Activated naive CD4-positive, alpha-beta T cell treated with anti-CD3 and anti-CD28 coated beads, Interleukin-2, amount 10 ng/mL, durations not matched to agents 7 days and 5 days (primary cell): ENCODE measurements around the gene CACNA2D2.
A peak's percentile ranks its signal among the peaks of the same experiment; 100 is the strongest.

ENCODE experiments used
- CTCF ChIA-PET: fragments of 350-600 bp; sonication (Branson Sonifier 250); formaldehyde crosslinking; loops from one replicate; lab custom pipeline; 2021; ENCODE audit warnings: antibody characterized with exemption; lab: Charles Lee
- DNase-seq: peaks from one replicate; pipeline ENCODE4 v3.0.0-alpha.2; 2020
- H3K27ac Mint-ChIP-seq: one replicate; pipeline ENCODE4 v1.8.0; 2021; ENCODE audit warnings: mild to moderate bottlenecking, moderate library complexity, mixed read lengths
- H3K27me3 Mint-ChIP-seq: one replicate; pipeline ENCODE4 v1.8.0; 2021; ENCODE audit warnings: mild to moderate bottlenecking, mixed read lengths
- H3K36me3 Mint-ChIP-seq: one replicate; pipeline ENCODE4 v1.8.0; 2021; ENCODE audit warnings: mixed read lengths
- H3K4me1 Mint-ChIP-seq: one replicate; pipeline ENCODE4 v1.8.0; 2021; ENCODE audit warnings: mixed read lengths
- H3K4me3 Mint-ChIP-seq: one replicate; pipeline ENCODE4 v1.8.0; 2021; ENCODE audit warnings: mild to moderate bottlenecking, moderate library complexity, mixed read lengths
- H3K9me3 Mint-ChIP-seq: one replicate; pipeline ENCODE4 v1.8.0; 2021; ENCODE audit warnings: mixed read lengths

Gene CACNA2D2

DNA sequence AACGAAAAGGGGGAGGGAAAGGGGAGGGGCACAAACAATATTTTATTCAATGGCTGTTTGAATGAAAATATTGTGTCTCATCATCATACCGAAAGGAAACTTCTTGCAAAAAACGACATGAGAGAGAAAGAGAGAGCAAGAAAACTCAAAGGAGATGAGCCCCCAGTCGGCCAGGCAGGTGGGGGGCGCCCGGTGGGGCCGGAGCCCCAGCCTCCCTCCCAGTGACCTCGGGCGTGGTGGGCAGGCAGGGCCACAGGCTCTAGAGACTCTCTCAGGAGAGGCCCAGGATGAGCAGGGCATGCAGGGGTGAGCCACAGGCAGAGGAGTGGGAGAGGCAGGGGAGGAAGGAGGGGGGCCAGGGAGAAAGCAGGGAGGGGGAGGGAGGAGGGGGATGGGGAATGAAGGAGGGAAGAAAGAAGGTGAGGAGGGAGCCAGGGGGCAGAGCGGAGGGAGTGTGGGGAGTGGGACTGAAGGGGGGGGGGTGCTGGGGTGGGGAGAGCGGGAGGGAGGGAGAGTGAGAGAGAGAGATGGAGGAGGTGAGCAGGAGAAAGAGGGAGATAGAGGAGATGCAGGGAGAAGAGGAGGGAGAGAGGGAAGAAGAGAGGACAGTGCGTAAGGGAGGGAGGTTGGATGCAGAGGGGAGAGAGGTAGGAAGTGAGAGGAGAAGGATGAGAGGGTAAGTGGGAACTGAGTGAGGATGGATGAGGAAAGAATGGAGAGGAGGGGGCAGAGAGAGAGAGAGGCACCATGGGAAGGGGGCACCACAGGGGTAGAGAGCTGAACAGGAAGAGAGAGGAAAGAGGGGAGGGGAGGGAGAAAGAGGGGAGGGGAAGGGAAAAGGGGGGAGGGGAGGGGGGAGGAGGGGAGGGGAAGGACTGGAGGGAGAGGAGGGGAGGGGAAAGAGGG is 130.0 kb downstream of the CACNA2D2 start:
- no peaks in the 10 kb centered on the region for H3K36me3 Mint-ChIP-seq
- H3K27me3 Mint-ChIP-seq = peaks cover 30% of the 10 kb centered on the region
- no peak overlapping the region for H3K27ac Mint-ChIP-seq
- no peaks in the 10 kb centered on the region for H3K9me3 Mint-ChIP-seq
- H3K4me1 Mint-ChIP-seq = peaks cover 2% of the 10 kb centered on the region
- no peak overlapping the region for H3K4me3 Mint-ChIP-seq
- CTCF ChIA-PET = no interaction called here
- no peak for DNase-seq

DNA sequence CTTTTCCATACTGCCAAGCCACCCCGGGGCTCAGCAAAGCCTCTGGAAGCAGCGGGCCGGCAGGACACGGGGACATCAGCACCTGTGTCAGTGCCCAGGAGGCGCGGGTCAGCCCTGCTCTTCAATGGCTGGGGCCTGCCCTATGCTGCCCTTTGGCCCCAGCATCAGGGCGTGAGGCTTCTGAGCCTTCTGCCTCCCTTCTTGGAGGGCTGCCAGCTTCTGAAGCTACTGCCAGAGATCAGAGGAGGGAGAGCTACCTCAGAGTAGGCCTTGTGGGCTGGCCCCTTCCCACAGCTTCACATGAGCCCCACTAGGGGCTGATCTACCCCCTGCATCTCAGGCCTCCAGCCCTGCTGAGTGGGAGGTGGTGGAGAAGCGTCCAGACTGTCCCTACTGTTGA is 131.1 kb downstream of the CACNA2D2 start:
- Mint-ChIP-seq H3K27ac (no peak overlapping the region), H3K4me3 (no peak overlapping the region), H3K27me3 (peaks cover 32% of the 10 kb centered on the region), H3K36me3 (no peaks in the 10 kb centered on the region), H3K9me3 (no peaks in the 10 kb centered on the region), H3K4me1 (peaks cover 2% of the 10 kb centered on the region)
- DNase-seq = no peak
- CTCF ChIA-PET = no interaction called here

DNA sequence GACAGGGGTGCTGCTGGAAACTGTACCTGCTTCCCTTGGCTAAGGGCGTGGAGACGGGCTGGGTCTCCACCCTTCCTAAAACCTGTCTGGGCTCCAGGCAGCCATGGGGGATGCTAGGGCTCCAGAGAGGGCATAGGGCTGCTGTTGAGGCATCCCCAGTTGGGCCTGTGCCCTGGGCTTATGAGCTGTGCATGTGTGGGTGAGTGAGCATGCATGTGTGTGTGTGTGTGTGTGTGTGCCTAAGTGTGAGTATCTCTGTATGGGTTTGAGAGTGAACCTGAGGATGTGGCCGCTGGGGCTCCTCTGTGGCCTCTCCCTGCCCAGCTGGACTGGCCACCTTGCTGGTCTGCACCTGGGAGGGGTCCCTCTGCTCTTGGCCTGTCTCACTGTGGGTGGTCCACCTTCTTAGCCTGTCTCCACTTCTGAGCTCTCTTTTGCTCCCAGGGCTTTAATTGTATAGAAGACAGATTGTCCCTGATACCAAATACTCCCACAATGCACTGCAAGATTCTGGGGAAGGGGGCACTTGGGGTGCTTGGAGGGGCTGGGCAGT is 132.2 kb downstream of the CACNA2D2 start:
- CTCF ChIA-PET = interaction anchor here (1.1 kb wide), 1 partner anchor 179 kb away, joined by 4 read pairs; no protein-coding TSS in a partner anchor
- Mint-ChIP-seq H3K4me3 (no peak overlapping the region), H3K9me3 (no peaks in the 10 kb centered on the region), H3K27ac (no peak overlapping the region), H3K4me1 (peaks cover 5% of the 10 kb centered on the region), H3K36me3 (no peaks in the 10 kb centered on the region), H3K27me3 (peaks cover 42% of the 10 kb centered on the region)
- DNase-seq = no peak

DNA sequence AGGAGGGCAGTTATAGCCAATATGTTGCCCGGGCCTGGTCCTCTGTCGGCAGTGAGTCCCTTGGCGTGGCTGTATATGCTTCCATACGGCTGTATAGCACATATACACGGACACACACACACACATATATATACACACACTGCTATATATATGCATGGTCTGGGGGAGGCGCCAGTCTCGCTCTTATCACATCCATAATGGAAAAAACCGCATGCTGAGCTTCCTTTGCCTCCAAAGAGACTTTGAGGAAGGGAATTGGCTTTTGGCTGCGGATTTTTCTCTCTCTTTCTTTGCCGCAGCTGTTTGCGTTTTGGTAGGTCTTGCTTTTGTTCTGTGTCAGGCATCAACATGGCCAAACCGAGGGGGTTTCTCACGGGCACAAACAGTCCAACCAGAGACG is 132.8 kb downstream of the CACNA2D2 start:
- DNase-seq = no peak
- Mint-ChIP-seq H3K36me3 (no peaks in the 10 kb centered on the region), H3K9me3 (no peaks in the 10 kb centered on the region), H3K27me3 (peaks cover 39% of the 10 kb centered on the region), H3K27ac (no peak overlapping the region), H3K4me3 (no peak overlapping the region), H3K4me1 (peaks cover 11% of the 10 kb centered on the region)
- CTCF ChIA-PET = interaction anchor here (1.1 kb wide), 1 partner anchor 179 kb away, joined by 4 read pairs; no protein-coding TSS in a partner anchor

DNA sequence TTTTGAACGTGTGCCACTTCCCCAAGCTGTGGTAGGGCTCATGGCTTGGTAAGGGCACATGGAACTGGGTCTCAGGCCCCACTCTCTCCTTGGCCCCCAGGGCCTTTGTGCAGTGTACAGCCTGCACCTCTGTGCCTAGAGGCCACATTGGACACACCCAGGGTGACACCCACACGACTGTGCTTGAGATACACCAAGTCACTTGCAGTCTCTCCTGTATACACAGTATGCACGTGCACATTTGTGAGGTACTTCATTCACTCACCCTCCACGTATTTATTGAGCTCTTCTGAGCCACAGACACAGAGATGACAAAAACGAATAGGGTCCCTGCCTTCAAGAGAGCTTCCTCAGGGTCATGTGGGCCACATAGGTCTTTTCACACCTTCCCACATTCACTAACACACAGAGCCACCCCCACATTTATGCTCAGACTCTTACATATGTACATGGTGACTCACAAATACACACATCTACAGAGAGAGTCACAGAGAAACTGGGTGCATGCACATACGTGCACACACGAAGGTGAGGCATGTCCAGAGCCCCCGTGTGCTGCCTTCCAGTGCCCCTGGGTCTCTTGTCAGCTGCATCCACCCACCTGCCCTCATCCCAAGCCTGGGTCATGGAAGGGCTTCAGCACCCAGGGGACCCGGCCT is 134.3 kb downstream of the CACNA2D2 start:
- CTCF ChIA-PET = interaction anchor here (0.8 kb wide), 1 partner anchor 1019 kb away, joined by 3 read pairs; no protein-coding TSS in a partner anchor
- no peak for DNase-seq
- H3K27me3 Mint-ChIP-seq = peaks cover 39% of the 10 kb centered on the region
- no peak overlapping the region for H3K4me3 Mint-ChIP-seq
- H3K9me3 Mint-ChIP-seq = no peaks in the 10 kb centered on the region
- H3K36me3 Mint-ChIP-seq = no peaks in the 10 kb centered on the region
- no peak overlapping the region for H3K27ac Mint-ChIP-seq
- H3K4me1 Mint-ChIP-seq = peaks cover 16% of the 10 kb centered on the region

DNA sequence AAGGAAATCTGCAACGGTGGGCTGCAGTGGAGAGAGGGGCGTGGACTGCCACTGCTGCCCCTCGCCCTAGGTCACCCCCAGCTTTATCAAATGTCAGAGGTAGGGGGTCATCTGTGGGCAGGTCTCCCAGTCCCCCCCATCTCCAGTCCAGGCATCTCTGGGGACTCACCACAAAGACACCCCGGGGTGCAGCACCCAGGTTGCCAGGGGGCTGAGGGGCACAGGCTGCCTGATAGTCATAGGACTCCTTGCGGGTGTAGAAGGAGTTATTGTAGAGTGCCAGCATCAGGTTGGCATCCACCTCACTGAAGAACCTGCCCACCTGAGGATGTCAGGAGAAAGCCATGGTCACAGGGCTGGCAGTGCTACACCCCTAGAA is 137.6 kb downstream of the CACNA2D2 start:
- H3K36me3 Mint-ChIP-seq = no peaks in the 10 kb centered on the region
- H3K9me3 Mint-ChIP-seq = no peaks in the 10 kb centered on the region
- peak overlapping the region; percentile 78 for H3K4me3 Mint-ChIP-seq
- CTCF ChIA-PET = interaction anchor here (0.9 kb wide), 1 partner anchor 177 kb away, joined by 3 read pairs; no protein-coding TSS in a partner anchor
- DNase-seq = no peak
- peak overlapping the region; percentile 78 for H3K27ac Mint-ChIP-seq
- H3K27me3 Mint-ChIP-seq = peaks cover 26% of the 10 kb centered on the region
- H3K4me1 Mint-ChIP-seq = peaks cover 18% of the 10 kb centered on the region

DNA sequence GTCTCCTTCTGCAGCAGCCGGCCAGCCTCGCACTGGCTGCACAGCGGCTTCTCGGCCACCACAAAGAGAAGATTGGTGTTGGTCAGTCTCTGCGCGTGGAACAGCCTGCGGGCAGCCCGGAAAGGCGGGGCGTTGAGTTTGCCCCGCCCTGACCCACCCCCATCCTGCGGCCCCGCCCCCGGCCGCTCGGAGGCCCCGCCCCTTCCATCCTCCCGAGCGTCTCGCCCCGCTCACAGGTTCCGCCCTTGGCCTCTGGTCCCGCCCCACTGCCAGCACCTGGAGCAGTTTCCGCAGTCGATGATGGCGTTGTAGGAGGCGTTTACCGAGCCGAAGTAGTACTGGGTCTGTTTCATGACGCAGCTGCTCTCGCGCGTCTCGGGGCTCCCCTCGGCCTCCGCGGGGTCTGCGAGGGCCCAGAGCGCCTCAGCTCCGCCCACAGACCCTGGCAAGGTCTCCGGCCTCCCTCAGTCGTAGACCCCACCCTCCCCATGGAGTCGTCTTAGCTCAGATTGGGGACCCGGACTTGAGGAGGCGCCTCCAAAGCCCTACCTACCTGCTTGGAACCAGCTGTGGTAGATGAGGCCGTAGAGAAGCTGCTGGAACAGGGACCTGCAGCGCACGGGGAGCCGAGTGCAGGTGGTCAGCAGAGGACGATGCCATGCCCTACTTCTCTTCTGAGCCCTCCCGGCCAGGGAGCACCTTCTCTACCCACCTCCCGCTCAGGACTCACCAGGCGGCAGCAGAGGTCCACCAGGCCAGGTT is 138.2 kb downstream of the CACNA2D2 start:
- CTCF ChIA-PET = interaction anchor here (0.6 to 0.9 kb wide), 3 partner anchors 167 to 178 kb away, joined by 3 to 4 read pairs (median 3); no protein-coding TSS in a partner anchor
- DNase-seq = peak; percentile 98
- no peaks in the 10 kb centered on the region for H3K9me3 Mint-ChIP-seq
- no peaks in the 10 kb centered on the region for H3K36me3 Mint-ChIP-seq
- H3K27me3 Mint-ChIP-seq = peaks cover 26% of the 10 kb centered on the region
- H3K27ac Mint-ChIP-seq = peak overlapping the region; percentile 78
- H3K4me1 Mint-ChIP-seq = peaks cover 18% of the 10 kb centered on the region
- peak overlapping the region; percentile 78 for H3K4me3 Mint-ChIP-seq

DNA sequence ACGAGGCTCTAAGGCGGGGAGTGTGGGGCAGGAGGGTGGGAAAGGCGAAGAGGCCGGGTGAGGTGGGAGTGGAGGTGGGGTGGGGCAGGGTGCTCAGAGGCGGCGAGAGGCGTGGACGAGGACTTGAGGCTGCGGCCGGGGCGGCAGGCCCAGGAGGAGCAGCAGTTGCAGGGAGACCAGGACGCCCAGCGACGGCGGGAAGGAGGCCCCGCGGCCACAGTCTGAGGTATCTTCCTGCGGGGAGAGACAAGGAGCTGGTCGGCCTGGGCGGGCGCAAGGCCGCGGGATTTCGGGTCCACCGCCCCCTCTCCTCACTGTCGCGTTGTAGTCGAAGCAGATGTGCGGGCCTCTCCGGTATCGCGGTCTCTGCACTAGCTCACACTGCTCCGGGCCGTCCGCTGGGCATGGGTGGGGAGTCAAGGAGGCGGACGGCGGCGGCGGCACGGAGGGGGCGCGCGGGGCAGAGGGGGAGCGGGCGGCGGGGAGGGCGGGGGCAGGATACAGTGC is 138.8 kb downstream of the CACNA2D2 start:
- H3K4me3 Mint-ChIP-seq = peak overlapping the region; percentile 78
- peaks cover 26% of the 10 kb centered on the region for H3K27me3 Mint-ChIP-seq
- no peak for DNase-seq
- peaks cover 25% of the 10 kb centered on the region for H3K4me1 Mint-ChIP-seq
- CTCF ChIA-PET = interaction anchor here (0.8 to 1.3 kb wide), 2 partner anchors 17 to 178 kb away, joined by 4 read pairs; no protein-coding TSS in a partner anchor
- no peaks in the 10 kb centered on the region for H3K9me3 Mint-ChIP-seq
- H3K36me3 Mint-ChIP-seq = no peaks in the 10 kb centered on the region
- no peak overlapping the region for H3K27ac Mint-ChIP-seq

DNA sequence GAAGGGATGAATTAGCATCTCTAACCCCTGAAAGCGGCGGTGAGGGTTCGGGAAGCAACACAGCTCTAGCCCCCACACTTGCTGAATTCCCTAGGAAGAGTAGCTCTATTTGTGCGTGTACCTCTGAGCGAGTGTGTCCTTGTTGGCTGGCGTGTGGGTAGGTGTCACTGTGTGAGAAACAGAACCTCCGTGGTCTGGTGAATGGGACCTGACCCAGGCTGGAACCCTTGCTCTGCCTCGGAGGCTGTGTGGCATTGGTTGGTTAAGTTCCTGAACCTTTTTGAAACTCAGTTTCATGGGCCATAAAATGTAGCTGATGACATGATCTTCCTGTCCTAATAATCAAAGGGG is 143.7 kb downstream of the CACNA2D2 start:
- peak overlapping the region; percentile 99 for H3K4me3 Mint-ChIP-seq
- peaks cover 5% of the 10 kb centered on the region for H3K27me3 Mint-ChIP-seq
- H3K9me3 Mint-ChIP-seq = no peaks in the 10 kb centered on the region
- DNase-seq = no peak
- CTCF ChIA-PET = interaction anchor here (1.2 kb wide), 1 partner anchor 11 kb away, joined by 3 read pairs; no protein-coding TSS in a partner anchor
- peak overlapping the region; percentile 92 for H3K27ac Mint-ChIP-seq
- peaks cover 22% of the 10 kb centered on the region for H3K36me3 Mint-ChIP-seq
- H3K4me1 Mint-ChIP-seq = peaks cover 47% of the 10 kb centered on the region

DNA sequence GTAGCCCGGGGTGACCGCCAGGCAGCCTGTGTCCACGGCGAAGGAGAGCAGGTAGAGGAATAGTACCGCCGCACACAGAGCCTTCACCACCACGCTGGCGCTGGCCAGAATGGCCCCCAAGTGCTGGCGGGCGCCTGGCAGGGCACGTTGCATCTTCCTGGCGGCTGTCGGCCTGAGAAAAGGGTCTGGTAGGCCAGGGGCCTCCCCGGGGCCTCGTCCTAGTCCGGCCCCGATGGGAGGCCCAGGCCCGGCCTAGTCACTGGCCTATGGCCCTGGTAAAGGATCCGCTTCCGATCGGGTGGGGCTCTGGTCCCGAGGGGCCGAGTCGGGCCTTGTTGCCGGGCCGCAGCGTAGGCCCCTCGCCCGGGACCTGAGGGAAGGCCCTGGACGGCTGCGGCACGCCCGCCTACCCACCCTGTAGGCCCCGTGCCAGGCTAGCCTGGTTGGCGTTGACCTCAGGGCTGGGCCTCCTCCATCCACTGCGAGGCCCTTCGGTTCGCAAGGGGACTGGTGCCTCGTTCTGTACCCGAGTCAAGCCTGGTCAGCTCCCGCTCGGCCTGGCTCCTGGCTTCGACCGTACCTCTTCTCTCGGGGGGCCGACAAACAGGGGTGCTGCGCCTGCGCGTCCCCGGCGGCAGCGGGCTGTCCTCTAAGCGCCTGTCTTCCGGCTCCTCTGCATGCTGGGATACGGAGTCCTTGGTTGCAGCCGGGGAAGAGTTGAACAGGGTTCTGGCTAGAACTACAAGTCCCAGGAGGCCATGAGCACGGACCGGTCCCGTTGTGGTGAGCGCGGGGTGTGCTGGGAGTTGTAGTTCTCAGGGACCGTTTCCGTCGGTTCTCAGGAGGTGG is 144.3 kb downstream of the CACNA2D2 start, which contains the start of gene TMEM115:
Gene TMEM115, minus strand, starts transcription at position 611 of the 849 bp plus-strand sequence. Its CDS starts 458 bp downstream, at position 153.
- Mint-ChIP-seq H3K27ac (peak within 1 kb of the TSS; percentile 92), H3K27me3 (peaks cover 5% of the 10 kb centered on the region), H3K9me3 (no peaks in the 10 kb centered on the region), H3K4me1 (peaks cover 49% of the 10 kb centered on the region), H3K36me3 (peaks cover 28% of the 10 kb centered on the region), H3K4me3 (peak within 1 kb of the TSS; percentile 99)
- peak; percentile 97 for DNase-seq
- CTCF ChIA-PET = interaction anchor here (1.2 kb wide), 1 partner anchor 11 kb away, joined by 3 read pairs; no protein-coding TSS in a partner anchor

DNA sequence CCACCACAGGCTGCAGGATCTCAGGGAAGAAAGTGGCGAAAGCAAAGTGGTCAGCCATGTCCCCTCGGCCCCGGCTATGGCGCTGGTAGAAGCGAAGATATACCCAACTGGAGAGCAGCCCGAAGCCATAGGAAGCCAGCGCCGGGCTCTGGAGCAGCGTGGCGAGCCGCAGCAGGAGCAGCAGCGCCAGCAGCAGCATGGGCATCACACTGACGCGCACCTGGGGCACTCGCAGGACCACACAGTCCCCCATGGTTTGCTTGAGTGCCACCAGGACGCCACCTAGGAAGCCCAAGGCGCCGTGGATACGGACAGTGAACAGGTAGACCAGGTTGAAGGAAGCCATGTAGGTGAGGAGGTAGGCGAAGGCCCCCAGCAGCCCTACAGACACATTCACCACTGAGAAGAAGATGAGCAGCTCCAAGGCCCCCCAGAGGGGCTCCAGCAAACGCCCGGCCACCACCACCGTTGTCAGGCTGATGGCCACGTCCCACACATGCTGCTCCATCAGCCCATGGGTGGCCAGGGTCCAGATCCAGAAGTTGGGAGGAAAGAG is 145.0 kb downstream of the CACNA2D2 start:
- CTCF ChIA-PET = no interaction called here
- Mint-ChIP-seq H3K27me3 (peaks cover 3% of the 10 kb centered on the region), H3K4me3 (peak overlapping the region; percentile 99), H3K9me3 (no peaks in the 10 kb centered on the region), H3K36me3 (peaks cover 32% of the 10 kb centered on the region), H3K4me1 (peaks cover 47% of the 10 kb centered on the region), H3K27ac (peak overlapping the region; percentile 73)
- no peak for DNase-seq

DNA sequence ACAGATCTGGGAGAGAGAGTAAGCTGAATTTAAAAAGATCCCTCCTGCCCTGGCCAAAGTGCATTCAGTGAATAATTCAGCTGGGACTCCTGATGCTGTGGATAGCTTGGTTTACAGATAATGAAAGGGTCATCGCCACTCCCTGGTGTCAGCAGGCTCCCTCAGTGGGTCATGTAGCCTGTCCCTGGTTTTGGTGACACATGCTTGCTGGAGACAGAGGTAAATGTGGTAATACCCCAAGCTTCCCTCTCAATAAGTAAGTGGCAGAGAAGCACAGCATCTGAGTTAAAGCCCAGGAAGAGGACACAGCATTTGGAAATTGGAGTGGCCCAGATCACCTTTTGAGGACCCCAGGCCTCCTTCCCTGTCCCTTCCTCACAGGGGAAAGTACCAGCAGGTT is 146.0 kb downstream of the CACNA2D2 start:
- Mint-ChIP-seq H3K27me3 (no peaks in the 10 kb centered on the region), H3K36me3 (peaks cover 36% of the 10 kb centered on the region), H3K4me3 (peak overlapping the region; percentile 99), H3K4me1 (peaks cover 48% of the 10 kb centered on the region), H3K9me3 (no peaks in the 10 kb centered on the region), H3K27ac (peak overlapping the region; percentile 14)
- CTCF ChIA-PET = interaction anchor here (1.1 to 2.3 kb wide), 4 partner anchors 10 to 187 kb away, joined by 3 to 12 read pairs (median 4); partner anchors contain the start of gene RASSF1
- DNase-seq = no peak
